K562 (cell line): ENCODE data around the gene ODAD3. TPM values are rescaled to one million over a fixed set of nuclear protein-coding genes. Genes with fewer than 3 reads are reported as not detected.

Source experiments
- ATAC-seq: fragments of 200-7000 bp; cut with Tn5 transposase; 3 replicates; pipeline ENCODE4 v1.9.1; 2020; ENCODE audit warnings: moderate library complexity
- BruUV-seq: library from RNA; stranded (reverse); fragments of 400-500 nt; replicated peaks from 2 replicates; lab custom pipeline; 2021; lab: Mats Ljungman, UMichigan
- CTCF ChIA-PET: fragments of 300-600 bp; formaldehyde crosslinking; extraction: SDS; loops from one replicate; lab custom pipeline; 2021; ENCODE audit warnings: low intra/inter-chr PET ratio; lab: Yijun Ruan, JAX
- POLR2A ChIA-PET: fragments of 300-600, 350-650 bp; sonication (Branson Sonifier 250); formaldehyde crosslinking; extraction: SDS; loops from one replicate; lab custom pipeline; 2021; ENCODE audit warnings: antibody characterized with exemption, inconsistent platforms; lab: Yijun Ruan, JAX
- DNase-seq, 4 experiments: peaks; one replicate each; pipeline versions ENCODE4 v3.0.0 to v3.0.0-alpha.2; 2011 to 2018; ENCODE audit warnings: low spot score in 3 of 4, mixed read lengths in 3 of 4; ENCODE audit errors: extremely low read depth in 1 of 4
- FAIRE-seq: peaks from 2 replicates; lab custom pipeline; 2011; peaks lifted over from hg19 to GRCh38; lab: Jason Lieb, UNC
- H2AFZ ChIP-seq: 2 replicates; pipeline ENCODE4 v1.6.0; 2011; ENCODE audit warnings: low read depth, low read length, control low read depth, inconsistent platforms
- H3K27ac ChIP-seq: fragments of 200-600 bp; 3 replicates; pipeline ENCODE4 v1.8.0; 2011; ENCODE audit warnings: low read depth, mild to moderate bottlenecking, control low read depth, inconsistent platforms, low read length, moderate library complexity, mixed read lengths; ENCODE audit errors: extremely low read depth
- H3K27me3 ChIP-seq, 2 experiments: fragments of 300-600 bp in 1 of 2; 2 replicates in 1 of 2; 3 replicates in 1 of 2; pipeline versions ENCODE4 v1.6.0 to v1.8.0; 2011; ENCODE audit warnings: inconsistent platforms in 2 of 2, low read length in 2 of 2, mild to moderate bottlenecking in 1 of 2, mixed read lengths in 1 of 2, moderate library complexity in 1 of 2; ENCODE audit not compliant: control insufficient read depth in 2 of 2, insufficient read depth in 2 of 2
- H3K36me3 ChIP-seq: fragments of 300-600 bp; 3 replicates; pipeline ENCODE4 v1.8.0; 2011; ENCODE audit warnings: mild to moderate bottlenecking, low read length, inconsistent platforms; ENCODE audit not compliant: control insufficient read depth, insufficient read depth
- H3K4me1 ChIP-seq, 2 experiments: fragments of 200-600 bp in 1 of 2; replicated peaks in 1 of 2; 2 replicates in 1 of 2; 3 replicates in 1 of 2; pipeline versions ENCODE4 v1.5.1 to v1.8.0; 2011; ENCODE audit warnings: inconsistent platforms in 2 of 2, low read length in 2 of 2, mild to moderate bottlenecking in 1 of 2, mixed read lengths in 1 of 2, moderate library complexity in 1 of 2; ENCODE audit not compliant: control insufficient read depth in 2 of 2, insufficient read depth in 2 of 2
- H3K4me2 ChIP-seq: 2 replicates; pipeline ENCODE4 v1.6.1; 2011; ENCODE audit warnings: low read length, control low read depth, inconsistent platforms, mixed read lengths; ENCODE audit not compliant: insufficient read depth
- H3K4me3 ChIP-seq: fragments of 200-600 bp; sonication (generic), shearing (Covaris generic); 2 replicates; pipeline ENCODE4 v1.5.1; 2016; ENCODE audit warnings: control low read depth, inconsistent platforms
- H3K79me2 ChIP-seq: fragments of 200-600 bp; 3 replicates; pipeline ENCODE4 v1.8.0; 2011; ENCODE audit warnings: low read length, inconsistent platforms; ENCODE audit not compliant: control insufficient read depth, insufficient read depth
- H3K9ac ChIP-seq, 2 experiments: 2 replicates each; pipeline versions ENCODE4 v1.6.0 to v1.6.1; 2011; ENCODE audit warnings: low read depth in 2 of 2, low read length in 2 of 2, control low read depth in 1 of 2, inconsistent platforms in 1 of 2, mild to moderate bottlenecking in 1 of 2, mixed read lengths in 1 of 2; ENCODE audit not compliant: insufficient read depth in 1 of 2
- H3K9me1 ChIP-seq: one replicate; pipeline ENCODE4 v1.6.0; 2011; ENCODE audit warnings: inconsistent platforms, mild to moderate bottlenecking, low read length, moderate library complexity; ENCODE audit not compliant: control insufficient read depth, insufficient read depth
- H3K9me3 ChIP-seq: replicated peaks from 2 replicates; pipeline ENCODE4 v1.5.1; 2011; ENCODE audit warnings: low read depth, low read length, inconsistent platforms; ENCODE audit not compliant: control insufficient read depth, insufficient read depth
- H4K20me1 ChIP-seq: replicated peaks from 2 replicates; pipeline ENCODE4 v1.6.1; 2011; ENCODE audit warnings: low read length, inconsistent platforms, mixed read lengths; ENCODE audit not compliant: control insufficient read depth, insufficient read depth
- DNMT1 ChIP-seq: fragments of 450-650 bp; IDR thresholded peaks from 2 replicates; pipeline ENCODE4 v1.6.1; 2016; ENCODE audit warnings: antibody characterized with exemption, mild to moderate bottlenecking
- ELK1 ChIP-seq: sonication (generic); formaldehyde crosslinking; IDR thresholded peaks from 2 replicates; pipeline ENCODE4 v1.8.1; 2022; ENCODE audit warnings: missing genetic modification reagents
- GATAD2B ChIP-seq: fragments of 450-650 bp; IDR thresholded peaks from 2 replicates; pipeline ENCODE4 v1.6.1; 2017; ENCODE audit warnings: mild to moderate bottlenecking, borderline replicate concordance
- GTF2F1 ChIP-seq: IDR thresholded peaks from 2 replicates; pipeline ENCODE4 v1.6.1; 2011; ENCODE audit warnings: low read depth, low read length, improper control_type of control experiment
- IFI16 ChIP-seq: fragments of 250-450 bp; sonication (Bioruptor Pico); IDR thresholded peaks from 2 replicates; pipeline ENCODE4 v2.1.2; 2022; ENCODE audit warnings: mild to moderate bottlenecking, inconsistent platforms
- NELFE ChIP-seq: IDR thresholded peaks from 2 replicates; pipeline ENCODE4 v1.6.1; 2011; ENCODE audit warnings: mild to moderate bottlenecking; ENCODE audit not compliant: insufficient read depth, insufficient read length
- RBFOX2 ChIP-seq: fragments of 200-400 bp; formaldehyde crosslinking; IDR thresholded peaks from 2 replicates; pipeline ENCODE4 v1.6.1; 2017; ENCODE audit warnings: low read depth, mild to moderate bottlenecking, low read length, moderate library complexity
- RBM39 ChIP-seq: fragments of 200-400 bp; formaldehyde crosslinking; optimal IDR thresholded peaks from 2 replicates; pipeline ENCODE3; 2018; ENCODE audit warnings: low read depth, low read length
- TAF1 ChIP-seq: IDR thresholded peaks from 2 replicates; pipeline ENCODE4 v1.6.1; 2011; ENCODE audit warnings: mild to moderate bottlenecking, low read length, moderate library complexity; ENCODE audit not compliant: insufficient read depth, control insufficient read depth, severe bottlenecking; ENCODE audit errors: extremely low read depth
- ZFP30 ChIP-seq: fragments of 250-450 bp; sonication (Bioruptor Pico); IDR thresholded peaks from 2 replicates; pipeline ENCODE4 v1.8.0; 2022; ENCODE audit warnings: moderate library complexity, mild to moderate bottlenecking, inconsistent platforms, borderline replicate concordance
- WGBS: fragments of 100-300 bp; shearing (Covaris generic); methylation state at CpG from one replicate; pipeline ENCODE4 v1.1.6; 2016; ENCODE audit warnings: low coverage, mixed read lengths; ENCODE audit not compliant: insufficient coverage; ENCODE audit errors: missing lambda C conversion rate; 5-methylcytosine and 5-hydroxymethylcytosine counted together
- in situ Hi-C: fragments of 300-500 bp; cut with MboI; formaldehyde crosslinking; loops from 4 replicates; pipeline ENCODE4 v1.15.0; 2018; ENCODE audit warnings: inconsistent platforms, mixed read lengths
- intact Hi-C: fragments of 100-400 bp; cut with micrococcal nuclease; formaldehyde crosslinking; loops from 2 replicates; pipeline ENCODE4 v1.14.2; 2022
- polyA plus RNA-seq, 8 experiments: library from polyadenylated mRNA; depleted of rRNA in 4 of 8; stranded (reverse) in 5 of 8; unstranded in 3 of 8; fragments of >200 nt; fragmentation: Nextera tagmentation in 2 of 8; fragmentation: Illumina TruSeq in 1 of 8; extraction: Ambion mirVana in 2 of 8; extraction: Trizol in 1 of 8; gene quantifications; 2 replicates each; pipeline versions ENCODE4 v1.2.1 to v1.2.3, GENCODE V29; 2011 to 2014; ENCODE audit warnings: inconsistent platforms in 1 of 8, missing spikeins in 1 of 8
- total RNA-seq, 7 experiments: library from RNA; depleted of rRNA in 6 of 7; stranded (reverse); fragments of >200 nt in 6 of 7; fragmentation: Illumina TruSeq in 2 of 7; extraction: Trizol in 2 of 7; gene quantifications; 2 replicates each; pipeline versions ENCODE4 v1.2.1 to v1.2.3, GENCODE V29; 2011 to 2021; ENCODE audit warnings: low replicate concordance in 1 of 7
- TF ChIP-seq, protein P1 (sequence below): IDR thresholded peaks from 3 replicates; pipeline ENCODE4 v1.6.1; 2011; ENCODE audit warnings: borderline replicate concordance, mild to moderate bottlenecking, moderate library complexity; ENCODE audit not compliant: insufficient read length; ENCODE audit errors: extremely low read depth

Gene ODAD3
- total and polyA plus RNA-seq, 9 of the 15 experiments (the other 6 are each of a cell fraction or from before 2014, with no cell fraction given), result 0.07 to 0.72 (median 0.14) TPM; not detected in 2

GRCh38 chr19:11445141-11445540 lies 10.2 kb upstream of the ODAD3 start:
- Histone ChIP-seq H3K4me1 (peaks cover 0 to 32% of the 10 kb centered on the region in 2 experiments; a peak in 2 of 5 replicates), H3K9me3 (no peaks in the 10 kb centered on the region), H3K79me2 (no peaks in the 10 kb centered on the region), H3K9ac (no peak overlapping the region; a peak in 1 of 4 replicates), H3K4me3 (no peak overlapping the region), H2AFZ (no peak overlapping the region), H3K4me2 (no peak overlapping the region), H4K20me1 (0 out of 2 replicates have a peak, but pooled peaks cover 4% of the 10 kb centered on the region), H3K36me3 (peaks cover 93% of the 10 kb centered on the region; the same call in 2 of the 3 replicates), H3K27me3 (no peaks in the 10 kb centered on the region), H3K9me1 (no peaks in the 10 kb centered on the region), H3K27ac (no peak overlapping the region)
- FAIRE-seq (no peak), DNase-seq (peak in 1 of 4 experiments; percentile 5), ATAC-seq (no peak)
- in situ Hi-C loops, result no loop called here
- no TSS peak for BruUV-seq
- intact Hi-C loops, result no loop called here
- ChIA-PET POLR2A (no interaction called here), CTCF (interaction anchor here (0.9 to 3.0 kb wide), 2 partner anchors 151 to 202 kb away, joined by 3 to 24 read pairs; no protein-coding TSS in a partner anchor)
- WGBS, result 88% methylated on average over 11 of the region's 13 CpGs
- TF ChIP-seq ELK1 (CRISPR knock-in tag) (no peak), RBFOX2 (peak; percentile 45; the same call in 1 of the 2 replicates)

DNA sequence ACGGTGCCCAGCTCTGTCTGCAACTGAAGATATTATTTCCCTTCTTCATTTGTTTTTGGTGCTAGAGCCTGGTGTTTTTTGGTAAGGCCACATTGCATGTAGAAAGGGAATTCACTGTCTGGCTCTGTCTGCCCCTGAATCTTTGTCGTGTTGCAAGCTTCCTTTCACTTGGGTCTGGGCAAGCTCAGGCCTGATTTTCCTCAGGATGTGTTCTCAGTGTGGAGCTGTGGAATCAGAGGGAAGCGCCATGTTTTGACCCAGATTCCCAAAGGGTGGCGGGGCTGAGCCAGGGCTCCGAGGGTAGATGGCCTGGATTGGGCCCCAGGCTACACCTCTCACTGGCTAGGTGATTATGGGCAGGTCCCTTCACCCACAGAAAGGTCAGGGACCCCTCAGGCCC lies 9.1 kb upstream of the ODAD3 start:
- FAIRE-seq, result no peak
- BruUV-seq, result no TSS peak
- no peak for TF ChIP-seq GTF2F1
- no peak for TF ChIP-seq DNMT1
- TF ChIP-seq ZFP30 (CRISPR knock-in tag), result no peak
- no peak for TF ChIP-seq NELFE
- TF ChIP-seq RBM39, result no peak
- TF ChIP-seq IFI16 (CRISPR knock-in tag), result no peak
- TF ChIP-seq, protein P1, sequence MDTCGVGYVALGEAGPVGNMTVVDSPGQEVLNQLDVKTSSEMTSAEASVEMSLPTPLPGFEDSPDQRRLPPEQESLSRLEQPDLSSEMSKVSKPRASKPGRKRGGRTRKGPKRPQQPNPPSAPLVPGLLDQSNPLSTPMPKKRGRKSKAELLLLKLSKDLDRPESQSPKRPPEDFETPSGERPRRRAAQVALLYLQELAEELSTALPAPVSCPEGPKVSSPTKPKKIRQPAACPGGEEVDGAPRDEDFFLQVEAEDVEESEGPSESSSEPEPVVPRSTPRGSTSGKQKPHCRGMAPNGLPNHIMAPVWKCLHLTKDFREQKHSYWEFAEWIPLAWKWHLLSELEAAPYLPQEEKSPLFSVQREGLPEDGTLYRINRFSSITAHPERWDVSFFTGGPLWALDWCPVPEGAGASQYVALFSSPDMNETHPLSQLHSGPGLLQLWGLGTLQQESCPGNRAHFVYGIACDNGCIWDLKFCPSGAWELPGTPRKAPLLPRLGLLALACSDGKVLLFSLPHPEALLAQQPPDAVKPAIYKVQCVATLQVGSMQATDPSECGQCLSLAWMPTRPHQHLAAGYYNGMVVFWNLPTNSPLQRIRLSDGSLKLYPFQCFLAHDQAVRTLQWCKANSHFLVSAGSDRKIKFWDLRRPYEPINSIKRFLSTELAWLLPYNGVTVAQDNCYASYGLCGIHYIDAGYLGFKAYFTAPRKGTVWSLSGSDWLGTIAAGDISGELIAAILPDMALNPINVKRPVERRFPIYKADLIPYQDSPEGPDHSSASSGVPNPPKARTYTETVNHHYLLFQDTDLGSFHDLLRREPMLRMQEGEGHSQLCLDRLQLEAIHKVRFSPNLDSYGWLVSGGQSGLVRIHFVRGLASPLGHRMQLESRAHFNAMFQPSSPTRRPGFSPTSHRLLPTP, result no peak
- no peak for TF ChIP-seq TAF1
- no peak for TF ChIP-seq GATAD2B

More for the DNA sequence above, 9.1 kb upstream of the ODAD3 start:
- DNase-seq (no peak), ATAC-seq (no peak)
- intact Hi-C loops, result no loop called here
- no peak overlapping the region for H3K27ac ChIP-seq
- H3K4me2 ChIP-seq, result no peak overlapping the region
- 0 out of 2 replicates have a peak, but pooled peaks cover 4% of the 10 kb centered on the region for H4K20me1 ChIP-seq
- WGBS, result 81% methylated on average over 4 of the region's 5 CpGs
- H3K4me3 ChIP-seq, result no peak overlapping the region
- peak overlapping the region in 1 of 2 experiments; percentile 42; a peak in 1 of 4 replicates for H3K9ac ChIP-seq
- H3K36me3 ChIP-seq, result peaks cover 91% of the 10 kb centered on the region; the same call in 2 of the 3 replicates
- H3K9me3 ChIP-seq, result no peaks in the 10 kb centered on the region
- POLR2A ChIA-PET, result interaction anchor here (1.0 to 1.3 kb wide), 2 partner anchors 14 to 126 kb away, joined by 3 read pairs; no protein-coding TSS in a partner anchor
- no peaks in the 10 kb centered on the region for H3K79me2 ChIP-seq
- no peak overlapping the region for H2AFZ ChIP-seq
- CTCF ChIA-PET, result interaction anchor here (0.5 kb wide), 1 partner anchor 67 kb away, joined by 3 read pairs; no protein-coding TSS in a partner anchor
- H3K4me1 ChIP-seq, result peaks cover 0 to 29% of the 10 kb centered on the region in 2 experiments; a peak in 2 of 5 replicates
- in situ Hi-C loops, result no loop called here
- H3K9me1 ChIP-seq, result no peaks in the 10 kb centered on the region
- no peaks in the 10 kb centered on the region for H3K27me3 ChIP-seq
